K562 (cell line): ENCODE data around the gene SLCO2A1.

Experiments used
- BACH1 ChIP-seq: fragments of 200-800 bp; sonication (Bioruptor generic); IDR thresholded peaks from 2 replicates; pipeline ENCODE4 v1.6.1; 2016; ENCODE audit warnings: missing genetic modification characterization, missing compliant biosample characterization
- CC2D1A ChIP-seq: fragments of 450-650 bp; IDR thresholded peaks from 2 replicates; pipeline ENCODE4 v1.6.1; 2017; ENCODE audit warnings: mild to moderate bottlenecking
- CREM ChIP-seq: IDR thresholded peaks from 2 replicates; pipeline ENCODE4 v1.6.1; 2014; ENCODE audit warnings: antibody characterized with exemption, low read depth
- FOXK1 ChIP-seq: sonication (generic); formaldehyde crosslinking; IDR thresholded peaks from 2 replicates; pipeline ENCODE4 v1.8.0; 2022; ENCODE audit warnings: missing genetic modification reagents, mild to moderate bottlenecking, borderline replicate concordance
- USF2 ChIP-seq: sonication (generic); formaldehyde crosslinking; IDR thresholded peaks from 2 replicates; pipeline ENCODE4 v1.5.0; 2020; ENCODE audit warnings: missing genetic modification reagents
- TF ChIP-seq, protein P1 (sequence below), 3 experiments: IDR thresholded peaks in 2 of 3; conservative IDR thresholded peaks in 1 of 3; 2 replicates each; pipeline ENCODE4 v1.5.1; 2011 to 2012; ENCODE audit warnings: low read length in 3 of 3, mild to moderate bottlenecking in 3 of 3, control low read depth in 2 of 3, improper control_type of control experiment in 1 of 3, inconsistent platforms in 1 of 3, low read depth in 1 of 3, mixed read lengths in 1 of 3, moderate library complexity in 1 of 3; ENCODE audit not compliant: insufficient read depth in 2 of 3

- no peak for TF ChIP-seq USF2 (CRISPR knock-in tag)
- TF ChIP-seq FOXK1 (CRISPR knock-in tag), result no peak
- TF ChIP-seq, protein P1, sequence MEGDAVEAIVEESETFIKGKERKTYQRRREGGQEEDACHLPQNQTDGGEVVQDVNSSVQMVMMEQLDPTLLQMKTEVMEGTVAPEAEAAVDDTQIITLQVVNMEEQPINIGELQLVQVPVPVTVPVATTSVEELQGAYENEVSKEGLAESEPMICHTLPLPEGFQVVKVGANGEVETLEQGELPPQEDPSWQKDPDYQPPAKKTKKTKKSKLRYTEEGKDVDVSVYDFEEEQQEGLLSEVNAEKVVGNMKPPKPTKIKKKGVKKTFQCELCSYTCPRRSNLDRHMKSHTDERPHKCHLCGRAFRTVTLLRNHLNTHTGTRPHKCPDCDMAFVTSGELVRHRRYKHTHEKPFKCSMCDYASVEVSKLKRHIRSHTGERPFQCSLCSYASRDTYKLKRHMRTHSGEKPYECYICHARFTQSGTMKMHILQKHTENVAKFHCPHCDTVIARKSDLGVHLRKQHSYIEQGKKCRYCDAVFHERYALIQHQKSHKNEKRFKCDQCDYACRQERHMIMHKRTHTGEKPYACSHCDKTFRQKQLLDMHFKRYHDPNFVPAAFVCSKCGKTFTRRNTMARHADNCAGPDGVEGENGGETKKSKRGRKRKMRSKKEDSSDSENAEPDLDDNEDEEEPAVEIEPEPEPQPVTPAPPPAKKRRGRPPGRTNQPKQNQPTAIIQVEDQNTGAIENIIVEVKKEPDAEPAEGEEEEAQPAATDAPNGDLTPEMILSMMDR (IDR thresholded peaks at IDR 0.05 in 2 of 3, conservative IDR thresholded peaks at IDR 0.05 in 1 of 3; ENCODE audit: insufficient read depth in 2 of 3, low read depth in 1 of 3, low read length in 3 of 3), result no peak
- TF ChIP-seq BACH1 (tag), result no peak
- no peak for TF ChIP-seq CREM
- no peak for TF ChIP-seq CC2D1A
These were observed 148.2 kb downstream of the SLCO2A1 start for GRCh38 chr3:133881492-133881891.
